ENCODE measurements around the gene MTX1. TPM values are rescaled to one million over a fixed set of nuclear protein-coding genes. Genes with fewer than 3 reads are reported as not detected.

MTX1 gene
- total RNA-seq, 4 donors from 2014 or later: 20.5 to 54.8 (median 40.8) TPM

DNA sequence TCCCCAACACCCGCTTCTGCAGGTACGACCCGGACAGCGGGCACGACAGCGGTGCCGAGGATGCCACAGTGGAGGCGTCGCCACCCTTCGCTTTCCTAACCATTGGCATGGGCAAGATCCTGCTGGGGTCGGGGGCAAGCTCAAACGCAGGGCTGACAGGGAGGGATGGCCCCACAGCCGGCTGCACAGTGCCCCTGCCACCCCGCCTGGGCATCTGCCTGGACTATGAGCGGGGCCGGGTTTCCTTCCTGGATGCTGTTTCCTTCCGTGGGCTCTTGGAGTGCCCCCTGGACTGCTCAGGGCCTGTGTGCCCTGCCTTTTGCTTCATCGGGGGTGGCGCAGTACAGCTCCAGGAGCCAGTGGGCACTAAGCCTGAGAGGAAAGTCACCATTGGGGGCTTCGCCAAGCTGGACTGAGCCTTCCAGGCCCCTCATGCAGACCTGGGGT lies 24.7 kb upstream of the MTX1 start:
- 84 to 89% methylated on average over 20 of the region's 20 CpGs for WGBS, 2 donors
- no peak overlapping the region for H3K4me3 ChIP-seq (ENCODE audit: low read depth, poor library complexity, severe bottlenecking)
- TF ChIP-seq POLR2A (IDR thresholded peaks at IDR 0.05): no peak
- TF ChIP-seq, protein P1, sequence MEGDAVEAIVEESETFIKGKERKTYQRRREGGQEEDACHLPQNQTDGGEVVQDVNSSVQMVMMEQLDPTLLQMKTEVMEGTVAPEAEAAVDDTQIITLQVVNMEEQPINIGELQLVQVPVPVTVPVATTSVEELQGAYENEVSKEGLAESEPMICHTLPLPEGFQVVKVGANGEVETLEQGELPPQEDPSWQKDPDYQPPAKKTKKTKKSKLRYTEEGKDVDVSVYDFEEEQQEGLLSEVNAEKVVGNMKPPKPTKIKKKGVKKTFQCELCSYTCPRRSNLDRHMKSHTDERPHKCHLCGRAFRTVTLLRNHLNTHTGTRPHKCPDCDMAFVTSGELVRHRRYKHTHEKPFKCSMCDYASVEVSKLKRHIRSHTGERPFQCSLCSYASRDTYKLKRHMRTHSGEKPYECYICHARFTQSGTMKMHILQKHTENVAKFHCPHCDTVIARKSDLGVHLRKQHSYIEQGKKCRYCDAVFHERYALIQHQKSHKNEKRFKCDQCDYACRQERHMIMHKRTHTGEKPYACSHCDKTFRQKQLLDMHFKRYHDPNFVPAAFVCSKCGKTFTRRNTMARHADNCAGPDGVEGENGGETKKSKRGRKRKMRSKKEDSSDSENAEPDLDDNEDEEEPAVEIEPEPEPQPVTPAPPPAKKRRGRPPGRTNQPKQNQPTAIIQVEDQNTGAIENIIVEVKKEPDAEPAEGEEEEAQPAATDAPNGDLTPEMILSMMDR (IDR thresholded peaks at IDR 0.05): no peak
- DNase-seq (ENCODE audit: low spot score in 2 of 2): no peak
- intact Hi-C loops (cut with DNase I; ENCODE audit: low total_unique reads): no loop called here

DNA sequence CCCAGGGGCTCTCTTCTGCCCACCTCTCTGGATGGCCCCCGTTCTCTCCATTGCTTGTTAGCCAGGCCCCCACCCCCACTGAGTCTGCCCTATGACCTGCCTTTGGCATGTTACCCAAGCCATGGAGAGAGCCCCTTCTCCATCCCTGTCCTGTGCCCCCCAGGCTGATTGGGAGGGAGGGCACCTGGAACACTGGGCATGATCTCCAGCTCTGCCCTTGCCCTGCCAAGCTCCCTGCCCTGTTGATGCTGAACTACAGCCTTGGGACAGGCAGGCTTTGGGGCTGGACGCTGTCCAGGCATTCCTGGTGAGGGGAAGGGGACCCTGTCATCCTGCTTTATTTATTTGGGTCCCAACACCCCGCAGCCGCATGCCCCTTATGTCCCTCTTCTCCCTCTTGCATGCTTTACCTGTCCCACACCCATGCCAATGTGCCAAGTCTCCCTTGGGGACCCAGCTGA lies 24.1 kb upstream of the MTX1 start:
- no peak overlapping the region for H3K4me3 ChIP-seq (ENCODE audit: low read depth, poor library complexity, severe bottlenecking)
- intact Hi-C loops (cut with DNase I; ENCODE audit: low total_unique reads): no loop called here
- TF ChIP-seq, protein P1 (IDR thresholded peaks at IDR 0.05): no peak
- TF ChIP-seq POLR2A (IDR thresholded peaks at IDR 0.05): no peak
- 72 to 77% methylated on average over 4 of the region's 4 CpGs for WGBS, 2 donors
- DNase-seq (ENCODE audit: low spot score in 2 of 2): no peak

DNA sequence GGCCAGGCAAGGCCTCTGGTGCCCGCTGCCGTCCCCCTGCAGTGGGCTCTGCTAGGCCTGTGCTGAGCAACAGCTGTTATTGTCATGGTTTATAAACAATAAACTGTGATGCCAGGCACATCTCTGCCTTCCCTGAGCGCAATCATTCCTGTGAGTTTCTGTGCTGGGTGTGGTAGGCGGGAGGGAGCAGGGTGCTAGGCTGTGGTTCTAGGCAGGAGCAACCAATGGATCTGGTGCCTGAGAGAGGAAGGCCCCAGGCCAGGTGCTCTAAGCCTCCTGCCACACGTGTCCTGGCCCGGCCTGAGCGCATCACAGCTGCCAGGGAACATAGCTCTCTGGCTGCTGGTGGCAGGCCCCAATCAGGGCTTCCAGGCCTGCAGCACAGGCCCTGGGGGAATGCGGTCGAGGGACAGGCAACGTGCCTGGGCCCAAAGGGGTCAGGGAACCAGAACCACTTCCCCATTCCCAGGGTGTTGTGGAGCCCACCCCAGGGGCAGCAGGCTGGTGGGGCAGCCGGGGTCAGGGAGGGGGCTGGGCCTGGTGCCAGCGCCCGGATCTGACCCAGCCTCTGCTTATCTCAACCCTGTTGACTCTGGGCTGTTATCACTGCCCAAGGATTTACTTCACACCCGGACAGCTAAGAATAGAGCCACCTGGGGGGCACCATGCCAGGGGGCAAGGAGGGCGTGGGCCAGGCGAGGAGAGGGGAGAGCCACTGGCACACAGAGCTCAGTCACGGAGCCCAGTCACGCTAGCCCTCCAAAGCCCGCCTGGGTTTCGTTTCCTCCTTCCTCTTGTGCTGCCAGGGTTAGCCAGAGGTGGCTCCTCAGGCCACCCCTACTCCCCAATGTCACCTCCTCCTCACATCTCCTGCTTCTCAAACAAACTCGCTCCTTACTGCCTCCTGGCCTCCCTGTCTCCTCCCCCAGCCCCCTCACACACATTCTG lies 23.4 kb upstream of the MTX1 start:
- intact Hi-C loops (cut with DNase I; ENCODE audit: low total_unique reads): no loop called here
- no peak overlapping the region for H3K4me3 ChIP-seq (ENCODE audit: low read depth, poor library complexity, severe bottlenecking)
- no peak for TF ChIP-seq POLR2A (IDR thresholded peaks at IDR 0.05)
- TF ChIP-seq, protein P1 (IDR thresholded peaks at IDR 0.05): no peak
- WGBS, 2 donors: 47 to 57% methylated on average over 16 to 17 of the region's 21 CpGs
- peak in 1 of 2 donors; percentile 87 for DNase-seq (ENCODE audit: low spot score in 2 of 2)

DNA sequence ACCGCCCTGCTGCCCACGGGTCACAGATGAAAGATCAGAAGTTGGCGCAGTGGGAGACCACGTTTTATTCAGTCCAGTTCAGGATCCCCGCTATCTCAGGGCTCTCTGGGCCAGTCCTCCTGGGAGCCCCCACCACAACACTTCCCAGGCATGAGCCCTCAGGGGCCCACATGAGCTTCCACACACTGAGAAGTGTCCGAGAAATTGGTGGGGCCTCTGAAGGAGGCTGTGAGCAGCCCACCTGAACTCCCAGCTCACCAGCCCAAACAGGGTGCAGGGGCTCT lies 22.8 kb upstream of the MTX1 start:
- no peak for DNase-seq (ENCODE audit: low spot score in 2 of 2)
- H3K4me3 ChIP-seq (ENCODE audit: low read depth, poor library complexity, severe bottlenecking): no peak overlapping the region
- intact Hi-C loops (cut with DNase I; ENCODE audit: low total_unique reads): no loop called here
- WGBS, 2 donors: 69 to 77% methylated on average over 6 of the region's 6 CpGs
- TF ChIP-seq, protein P1 (IDR thresholded peaks at IDR 0.05): no peak
- TF ChIP-seq POLR2A (IDR thresholded peaks at IDR 0.05): no peak

DNA sequence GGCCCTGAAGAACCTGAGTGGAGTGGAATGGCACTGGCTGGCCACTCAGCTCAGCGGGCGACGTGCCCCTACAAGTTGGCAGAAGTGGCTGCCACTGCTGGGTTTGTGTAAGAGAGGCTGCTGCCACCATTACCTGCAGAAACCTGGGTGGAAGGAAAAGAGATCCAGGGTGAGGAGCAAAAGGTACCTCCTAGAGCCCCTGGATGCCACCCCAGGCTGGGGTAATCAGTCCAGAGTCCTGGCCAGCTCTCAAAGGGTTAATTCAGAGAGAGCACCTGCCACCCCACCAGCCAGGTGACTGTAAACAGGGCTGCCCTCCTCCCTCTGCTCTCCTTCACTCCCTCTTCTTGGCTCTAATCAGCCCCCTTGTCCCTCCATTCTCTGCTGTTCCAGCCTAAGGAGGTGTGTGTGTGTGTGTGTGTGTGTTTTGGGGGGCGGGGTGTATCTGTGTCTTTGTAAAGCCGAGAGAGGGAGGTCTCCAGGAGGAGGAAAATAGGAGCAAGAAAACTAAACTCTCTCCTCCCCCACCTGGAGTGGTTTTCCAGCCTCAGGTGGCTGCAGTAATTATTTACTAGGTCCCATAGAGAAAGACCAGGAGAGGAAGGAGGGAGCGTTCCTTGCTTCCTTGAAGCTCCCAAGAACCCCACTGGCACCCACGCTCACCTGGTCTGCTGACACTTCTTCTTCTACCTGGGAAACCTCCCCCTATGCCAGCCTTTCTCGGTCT lies 22.3 kb upstream of the MTX1 start:
- no peak for DNase-seq (ENCODE audit: low spot score in 2 of 2)
- no peak overlapping the region for H3K4me3 ChIP-seq (ENCODE audit: low read depth, poor library complexity, severe bottlenecking)
- 67 to 68% methylated on average over 8 of the region's 8 CpGs for WGBS, 2 donors

More for the DNA sequence above, 22.3 kb upstream of the MTX1 start:
- intact Hi-C loops (cut with DNase I; ENCODE audit: low total_unique reads): no loop called here
- TF ChIP-seq, protein P1 (IDR thresholded peaks at IDR 0.05): no peak
- TF ChIP-seq POLR2A (IDR thresholded peaks at IDR 0.05): no peak

Data from lower leg skin (tissue), 4 donors.